Activated CD8-positive, alpha-beta memory T cell treated with anti-CD3 and anti-CD28 coated beads for 1 hour (primary cell): ENCODE data around the gene TMOD1.
A peak's percentile ranks its signal among the peaks of the same experiment; 100 is the strongest.
"Not testable (repeated sequence)": the region's sequence is repeated elsewhere in the genome, so short reads cannot be mapped to it uniquely, and the experiment has no call there.

Experiments used
- DNase-seq, 2 donors: peaks; one replicate each; pipeline ENCODE4 v3.0.0-alpha.2; 2020; ENCODE audit warnings: low read depth in 1 of 2; ENCODE audit errors: extremely low read depth in 1 of 2

TMOD1 gene

GRCh38 chr9:97501177-97501971 is at the start of gene TMOD1:
Gene TMOD1 (plus strand): TSS chr9:97501666. CDS start chr9:97524189, 22,523 bp downstream.
- peak in 1 of 2 donors; percentile 11 for DNase-seq

GRCh38 chr9:97453573-97453972 is 47.9 kb upstream of the TMOD1 start:
- not testable (repeated sequence) for DNase-seq

- DNase-seq = not testable (repeated sequence)
Observed at GRCh38 chr9:97456841-97457240, 44.6 kb upstream of the TMOD1 start.

DNA sequence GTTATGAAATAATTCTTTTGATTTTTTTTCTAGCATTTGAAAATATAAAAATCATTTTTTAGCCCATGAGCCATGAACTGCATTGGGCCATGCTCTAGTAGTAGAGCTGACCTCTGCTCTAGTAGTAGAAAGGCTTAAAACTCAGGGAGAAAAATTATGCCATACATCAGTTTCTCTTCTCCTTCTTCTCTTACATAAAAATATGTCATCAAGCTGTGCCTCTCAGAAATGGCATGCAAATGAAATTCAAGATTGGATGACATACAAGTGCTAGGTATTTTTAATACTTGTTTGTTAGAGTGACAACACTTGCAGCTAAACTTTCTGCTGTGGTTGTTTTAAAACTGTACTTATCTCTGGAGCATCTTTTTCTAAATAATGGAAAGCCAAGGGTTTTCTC is 42.1 kb upstream of the TMOD1 start:
- no peak for DNase-seq

DNA sequence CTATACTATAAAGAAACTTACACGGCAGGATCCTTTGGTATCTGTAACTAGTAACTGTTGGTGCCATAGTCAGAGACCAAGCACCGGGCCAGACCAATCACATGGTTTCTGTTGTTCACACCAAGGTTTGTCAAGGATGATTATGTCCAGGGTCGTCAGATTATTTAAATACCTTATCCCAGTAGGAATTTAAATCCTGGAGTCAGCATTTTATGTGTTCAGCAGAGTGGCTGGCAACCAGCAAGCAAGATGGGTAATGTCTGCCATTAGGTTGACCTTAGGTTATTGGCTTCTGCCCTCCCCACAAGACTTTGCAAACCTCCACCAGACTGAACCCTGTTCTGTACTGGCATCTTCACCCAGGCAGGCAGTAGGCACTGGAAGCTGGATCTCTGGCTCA is 39.3 kb upstream of the TMOD1 start:
- DNase-seq = no peak

DNA sequence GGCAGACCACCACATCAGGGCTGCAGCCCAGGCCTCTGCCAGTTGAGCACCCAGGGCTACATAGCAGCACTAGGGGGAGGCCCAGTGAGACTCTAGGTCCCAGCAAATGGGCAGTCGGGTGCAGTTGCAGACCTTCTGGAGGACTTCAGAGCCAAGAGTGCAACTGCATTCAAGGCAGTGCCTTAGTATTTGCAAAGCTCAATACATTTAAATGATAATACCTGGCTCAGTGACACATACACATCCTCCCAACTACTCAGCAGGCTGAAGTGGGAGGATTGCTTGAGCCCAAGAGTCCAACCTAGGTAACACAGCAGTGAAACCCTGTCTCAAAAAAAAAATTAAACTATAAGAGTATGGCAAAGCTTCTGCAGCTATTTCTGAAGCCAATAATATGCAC is 38.6 kb upstream of the TMOD1 start:
- DNase-seq = no peak

GRCh38 chr9:97468658-97469448 is 32.6 kb upstream of the TMOD1 start:
- no peak for DNase-seq

DNA sequence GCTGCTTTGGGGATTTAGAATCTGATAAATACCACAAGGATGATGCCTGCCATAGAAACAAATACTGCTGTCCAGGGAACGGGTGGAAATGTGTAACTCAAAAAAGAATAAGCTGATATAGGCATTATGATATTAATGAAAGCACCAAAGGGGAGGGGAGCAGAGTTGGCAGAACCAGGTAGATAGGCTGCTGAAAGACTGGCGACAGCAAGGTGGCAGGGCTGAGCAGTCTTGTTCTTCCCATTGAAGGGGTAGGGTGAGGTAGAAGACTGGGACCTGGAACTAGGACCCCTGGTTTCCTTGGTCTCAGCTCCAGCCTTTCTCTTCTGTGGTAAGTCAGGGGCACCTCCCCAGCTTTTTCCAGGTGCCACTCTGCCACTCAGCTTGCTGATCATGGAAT is 31.4 kb upstream of the TMOD1 start:
- no peak for DNase-seq

DNA sequence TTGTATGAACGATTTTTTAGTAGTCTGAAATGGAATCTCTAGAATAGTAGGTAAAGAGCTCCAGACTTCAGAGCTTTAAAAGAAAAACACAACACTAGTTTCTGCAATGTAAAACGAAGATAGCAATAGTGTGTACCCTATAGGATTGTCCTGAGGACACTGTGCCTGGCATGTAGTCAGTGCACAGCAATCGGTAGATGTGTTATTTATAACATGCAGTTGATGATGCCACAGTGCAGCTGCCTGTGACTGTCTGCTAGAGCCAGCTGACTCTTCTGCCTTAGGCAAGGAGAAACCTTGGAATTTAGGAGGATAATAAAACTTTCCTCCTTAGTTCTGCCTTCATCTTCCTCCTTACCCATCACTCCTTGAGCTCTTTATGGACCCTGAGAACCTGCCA is 27.7 kb upstream of the TMOD1 start:
- DNase-seq = no peak

- DNase-seq = no peak
Observed at GRCh38 chr9:97474372-97474925, 27.0 kb upstream of the TMOD1 start.

DNA sequence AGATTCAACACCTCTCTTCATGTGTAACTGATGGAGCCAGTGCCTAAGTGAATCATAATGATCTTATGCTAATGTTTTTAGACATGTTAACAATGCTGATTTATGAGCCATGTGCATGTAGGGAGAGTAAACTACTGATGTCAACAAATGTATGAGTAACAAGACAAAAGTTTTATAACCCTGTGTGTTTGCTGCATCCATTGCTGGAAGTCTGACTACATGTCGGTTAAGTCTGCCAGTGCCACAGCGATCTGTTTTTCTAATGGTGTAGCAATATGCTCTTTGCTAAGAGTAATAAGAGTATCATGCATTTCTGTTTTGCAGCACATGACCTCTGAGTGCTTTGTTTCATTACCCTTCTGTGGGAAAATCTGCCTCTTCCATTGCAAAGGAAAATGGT is 26.4 kb upstream of the TMOD1 start:
- DNase-seq = no peak

DNA sequence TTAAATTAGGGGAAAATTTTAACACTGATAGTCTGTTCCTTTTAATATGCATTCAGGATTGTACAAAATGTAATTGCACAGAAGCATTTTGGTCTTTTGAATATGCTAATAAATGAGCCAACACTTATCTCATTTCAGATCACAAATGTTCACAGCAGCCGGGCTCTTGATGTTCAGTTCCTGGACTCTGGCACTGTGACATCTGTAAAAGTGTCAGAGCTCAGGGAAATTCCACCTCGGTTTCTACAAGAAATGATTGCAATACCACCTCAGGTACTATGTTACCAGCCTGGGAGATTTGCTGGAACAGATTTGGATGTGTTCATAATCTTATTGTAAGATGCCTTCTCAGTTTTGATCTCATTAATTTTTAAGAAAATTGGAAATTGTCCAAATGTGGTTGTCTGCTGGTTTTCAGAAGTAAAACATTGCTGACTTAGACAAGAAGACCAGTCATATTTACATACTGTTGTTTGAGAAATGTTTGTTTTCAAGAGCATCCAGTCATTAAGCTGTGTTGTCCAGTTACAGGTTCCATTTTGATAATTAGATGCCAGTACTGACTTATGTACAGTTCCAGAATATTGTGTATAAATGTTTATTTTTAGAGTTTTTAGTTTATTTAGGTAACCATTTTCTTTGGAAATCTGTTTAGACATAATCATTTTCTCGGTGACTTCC is 23.0 kb upstream of the TMOD1 start:
- no peak for DNase-seq

- no peak for DNase-seq
Observed at GRCh38 chr9:97479496-97480159, 21.8 kb upstream of the TMOD1 start.

DNA sequence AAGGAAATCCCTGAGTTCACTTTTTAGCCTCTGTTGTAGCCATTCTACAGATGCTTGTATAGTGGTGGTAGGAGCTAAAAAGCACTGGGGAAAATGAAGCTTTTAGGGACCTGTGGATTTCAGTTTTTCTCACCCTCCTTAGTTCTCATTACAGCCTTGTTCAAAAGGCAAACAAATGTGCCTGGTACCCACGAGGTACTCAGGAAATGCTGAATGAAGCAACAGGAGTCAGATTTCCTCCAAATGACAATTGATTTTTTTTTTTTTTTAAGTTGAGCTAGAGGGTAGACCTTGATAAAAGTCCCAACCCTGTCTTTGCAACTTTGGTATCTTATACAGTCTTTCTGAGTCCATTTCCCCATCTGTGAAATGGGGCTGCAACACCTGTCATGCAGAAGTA is 21.3 kb upstream of the TMOD1 start:
- DNase-seq = no peak

DNA sequence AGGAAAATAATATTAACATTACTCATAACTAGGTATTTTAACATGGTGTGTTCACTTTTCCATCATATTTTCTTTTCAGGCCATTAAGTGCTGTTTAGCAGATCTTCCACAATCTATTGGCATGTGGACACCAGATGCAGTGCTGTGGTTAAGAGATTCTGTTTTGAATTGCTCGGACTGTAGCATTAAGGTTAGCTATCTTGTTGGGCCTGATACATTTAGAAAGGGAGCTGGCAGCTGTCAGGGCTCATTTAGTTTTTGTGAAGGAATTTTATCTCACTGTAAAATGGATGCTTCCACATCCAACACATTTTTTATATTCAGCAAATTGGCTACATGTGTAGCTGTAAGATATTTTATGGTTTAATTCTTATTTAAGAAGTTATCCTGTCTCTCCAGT is 20.7 kb upstream of the TMOD1 start:
- DNase-seq = no peak

DNA sequence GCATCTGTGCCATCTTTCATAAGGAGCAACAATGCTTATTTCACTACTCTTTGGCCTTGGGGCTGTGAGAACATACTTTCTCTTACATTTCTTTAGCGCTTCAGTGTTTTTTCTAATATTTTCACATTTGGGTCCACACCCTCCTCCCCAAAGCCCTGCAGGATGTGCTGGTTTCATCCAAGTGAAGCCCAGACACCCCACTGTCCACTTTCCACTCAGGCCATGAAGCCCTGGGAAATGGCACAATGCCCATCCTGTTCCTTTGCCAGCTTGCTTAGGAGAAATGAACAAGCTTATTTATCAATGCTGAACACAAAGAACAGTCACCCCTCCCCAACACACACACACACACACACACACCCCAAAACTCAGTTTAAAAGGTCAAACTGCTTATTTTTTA is 17.3 kb upstream of the TMOD1 start:
- DNase-seq = no peak

DNA sequence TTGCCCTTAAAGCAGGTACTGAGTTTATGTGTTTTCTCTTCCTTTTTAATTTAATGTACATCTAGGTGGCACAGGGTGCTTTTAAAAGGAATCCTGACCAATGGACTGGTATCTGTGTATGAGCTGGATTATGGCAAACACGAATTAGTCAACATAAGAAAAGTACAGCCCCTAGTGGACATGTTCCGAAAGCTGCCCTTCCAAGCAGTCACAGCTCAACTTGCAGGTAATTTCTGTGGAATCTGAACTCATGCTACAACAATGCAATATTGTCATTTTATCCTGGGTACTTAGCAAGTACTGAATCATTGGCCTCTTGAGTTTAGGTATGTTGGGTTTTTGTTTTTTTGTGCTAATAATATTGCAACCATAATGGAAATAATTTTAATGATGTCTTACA is 14.4 kb upstream of the TMOD1 start:
- no peak for DNase-seq

GRCh38 chr9:97487861-97488260 is 13.6 kb upstream of the TMOD1 start:
- no peak for DNase-seq

DNA sequence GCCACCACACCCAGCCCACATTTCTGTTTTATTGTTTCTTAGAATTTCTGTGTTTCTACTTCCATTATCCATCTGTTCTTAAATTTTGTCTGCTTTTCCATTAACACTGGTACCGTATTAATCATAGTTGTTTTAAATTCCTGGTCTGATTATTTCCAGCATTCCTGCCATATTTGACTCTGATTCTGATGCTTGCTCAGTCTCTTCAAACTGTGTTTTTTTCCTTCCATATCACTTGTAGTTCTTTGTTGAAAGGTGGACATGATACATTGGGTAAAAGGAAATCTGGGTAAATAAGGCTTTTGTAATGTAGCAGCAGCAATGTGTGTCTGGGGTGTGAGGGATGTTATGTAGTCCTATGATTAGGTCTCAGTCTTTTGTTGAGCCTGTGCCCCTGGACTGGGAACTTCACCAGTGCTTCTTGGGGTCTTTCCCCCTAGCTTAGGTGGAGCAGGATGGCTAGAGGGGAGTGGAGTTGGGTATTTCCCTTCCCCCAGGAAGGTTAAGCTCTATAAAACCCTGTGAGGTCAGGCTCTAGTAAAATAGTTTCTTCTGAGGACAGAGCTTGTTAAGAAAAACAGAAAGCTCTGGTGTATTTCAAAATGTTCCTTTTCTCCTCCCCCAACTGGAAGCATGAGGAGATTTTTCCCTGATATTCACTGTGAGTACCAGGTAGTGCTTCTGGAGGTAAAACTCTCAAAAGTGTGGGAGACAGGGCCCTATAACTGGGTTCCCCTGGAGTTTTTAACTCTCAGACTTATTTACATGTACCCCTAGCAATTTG is 10.1 kb upstream of the TMOD1 start:
- no peak for DNase-seq
